IPS-18c (cell line): Measurements from ENCODE around the gene OR6S1.
"Not testable (repeated sequence)": the region's sequence is repeated elsewhere in the genome, so short reads cannot be mapped to it uniquely, and the experiment has no call there.

Source experiments
- H3K4me3 ChIP-seq: 2 replicates; pipeline ENCODE4 v1.7.0; 2013; ENCODE audit warnings: low read depth, mild to moderate bottlenecking, low read length, moderate library complexity; ENCODE audit not compliant: insufficient read depth
- H3K9me3 ChIP-seq: one replicate; pipeline ENCODE4 v1.6.1; 2013; ENCODE audit warnings: mild to moderate bottlenecking, low read length, moderate library complexity; ENCODE audit not compliant: control insufficient read depth, insufficient read depth

The OR6S1 gene

GRCh38 chr14:20676072-20676471 is 34.6 kb upstream of the OR6S1 start:
- H3K4me3 ChIP-seq, result no peak overlapping the region
- H3K9me3 ChIP-seq, result peaks cover 2% of the 10 kb centered on the region

GRCh38 chr14:20675669-20676068 is 34.2 kb upstream of the OR6S1 start:
- no peak overlapping the region for H3K4me3 ChIP-seq
- H3K9me3 ChIP-seq, result peaks cover 2% of the 10 kb centered on the region

- Histone ChIP-seq H3K9me3 (peaks cover 2% of the 10 kb centered on the region), H3K4me3 (no peak overlapping the region)
Observed at GRCh38 chr14:20671597-20672283, 30.2 kb upstream of the OR6S1 start.

GRCh38 chr14:20668969-20669368 is 27.5 kb upstream of the OR6S1 start:
- Histone ChIP-seq H3K4me3 (no peak overlapping the region), H3K9me3 (peaks cover 2% of the 10 kb centered on the region)

GRCh38 chr14:20667957-20668356 is 26.5 kb upstream of the OR6S1 start:
- H3K4me3 ChIP-seq, result no peak overlapping the region
- H3K9me3 ChIP-seq, result peaks cover 2% of the 10 kb centered on the region

- H3K4me3 ChIP-seq, result not testable (repeated sequence)
Observed at GRCh38 chr14:20666400-20666961, 25.0 kb upstream of the OR6S1 start.

GRCh38 chr14:20662968-20663732 is 21.7 kb upstream of the OR6S1 start:
- H3K4me3 ChIP-seq, result peak overlapping the region; percentile 56

More at GRCh38 chr14:20666400-20666961, 25.0 kb upstream of the OR6S1 start:
- H3K9me3 ChIP-seq, result not testable (repeated sequence)

GRCh38 chr14:20661197-20661596 is 19.7 kb upstream of the OR6S1 start:
- H3K9me3 ChIP-seq, result no peaks in the 10 kb centered on the region
- no peak overlapping the region for H3K4me3 ChIP-seq

More at GRCh38 chr14:20662968-20663732, 21.7 kb upstream of the OR6S1 start:
- no peaks in the 10 kb centered on the region for H3K9me3 ChIP-seq

- H3K4me3 ChIP-seq, result no peak overlapping the region; the same call in 1 of the 2 replicates
- peaks cover 3% of the 10 kb centered on the region for H3K9me3 ChIP-seq
Observed at GRCh38 chr14:20659813-20660395, 18.4 kb upstream of the OR6S1 start.

GRCh38 chr14:20659336-20659735 is 17.8 kb upstream of the OR6S1 start:
- Histone ChIP-seq H3K4me3 (no peak overlapping the region), H3K9me3 (peaks cover 3% of the 10 kb centered on the region)

GRCh38 chr14:20658246-20658645 is 16.8 kb upstream of the OR6S1 start:
- peak overlapping the region; percentile 32; the same call in 1 of the 2 replicates for H3K4me3 ChIP-seq

GRCh38 chr14:20657216-20658211 is 16.0 kb upstream of the OR6S1 start:
- Histone ChIP-seq H3K9me3 (peaks cover 3% of the 10 kb centered on the region), H3K4me3 (peak overlapping the region; percentile 32; the same call in 1 of the 2 replicates)

More at GRCh38 chr14:20658246-20658645, 16.8 kb upstream of the OR6S1 start:
- H3K9me3 ChIP-seq, result peaks cover 3% of the 10 kb centered on the region

- no peak overlapping the region for H3K4me3 ChIP-seq
- H3K9me3 ChIP-seq, result peaks cover 3% of the 10 kb centered on the region
Observed at GRCh38 chr14:20656274-20656673, 14.8 kb upstream of the OR6S1 start.

- Histone ChIP-seq H3K4me3 (no peak overlapping the region), H3K9me3 (peaks cover 3% of the 10 kb centered on the region)
Observed at GRCh38 chr14:20655851-20656250, 14.4 kb upstream of the OR6S1 start.

GRCh38 chr14:20652996-20653975 is 11.8 kb upstream of the OR6S1 start:
- peak overlapping the region; percentile 69 for H3K4me3 ChIP-seq
- peaks cover 3% of the 10 kb centered on the region for H3K9me3 ChIP-seq
